Activated CD4-positive, alpha-beta T cell treated with anti-CD3 and anti-CD28 coated beads for 24 hours (primary cell): Measurements from ENCODE around the gene MAP2K3.
"Not testable (repeated sequence)": the region's sequence is repeated elsewhere in the genome, so short reads cannot be mapped to it uniquely, and the experiment has no call there.

Experiments
- DNase-seq, 2 donors: peaks; one replicate each; pipeline ENCODE4 v3.0.0-alpha.2; 2020; ENCODE audit warnings: low read depth in 2 of 2

Gene MAP2K3

DNA sequence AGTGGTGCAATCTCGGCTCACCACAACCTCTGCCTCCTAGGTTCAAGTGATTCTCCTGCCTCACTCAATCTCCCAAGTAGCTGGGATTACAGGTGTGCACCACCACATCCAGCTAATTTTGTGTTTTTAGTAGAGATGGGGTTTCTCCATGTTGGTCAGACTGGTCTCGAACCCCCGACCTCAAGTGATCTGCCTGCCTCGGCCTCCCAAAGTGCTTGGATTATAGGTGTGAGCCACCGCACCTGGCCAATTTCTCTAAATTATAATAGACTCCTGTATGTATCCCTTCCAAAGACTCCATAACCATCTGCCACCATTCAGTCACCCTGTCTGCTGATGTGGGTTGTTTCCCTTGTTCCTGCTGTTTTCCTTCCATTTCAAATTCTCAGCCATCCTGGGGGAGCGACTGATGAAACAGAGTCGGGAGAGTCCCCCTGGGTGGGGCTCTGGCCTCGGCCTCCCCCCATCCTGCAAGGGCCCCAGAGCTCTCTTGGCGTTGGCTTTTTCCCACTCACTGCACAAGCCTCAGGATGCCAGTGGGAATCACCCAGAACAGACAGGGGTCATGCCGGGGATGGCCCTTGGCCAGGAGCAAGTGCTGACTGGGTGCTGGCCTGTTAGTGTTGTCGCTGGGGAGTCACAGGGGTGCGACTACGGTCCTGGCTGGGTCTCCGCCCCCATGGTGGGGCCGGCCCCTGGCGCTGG, 25.7 kb downstream of the MAP2K3 start:
- not testable (repeated sequence) for DNase-seq

DNA sequence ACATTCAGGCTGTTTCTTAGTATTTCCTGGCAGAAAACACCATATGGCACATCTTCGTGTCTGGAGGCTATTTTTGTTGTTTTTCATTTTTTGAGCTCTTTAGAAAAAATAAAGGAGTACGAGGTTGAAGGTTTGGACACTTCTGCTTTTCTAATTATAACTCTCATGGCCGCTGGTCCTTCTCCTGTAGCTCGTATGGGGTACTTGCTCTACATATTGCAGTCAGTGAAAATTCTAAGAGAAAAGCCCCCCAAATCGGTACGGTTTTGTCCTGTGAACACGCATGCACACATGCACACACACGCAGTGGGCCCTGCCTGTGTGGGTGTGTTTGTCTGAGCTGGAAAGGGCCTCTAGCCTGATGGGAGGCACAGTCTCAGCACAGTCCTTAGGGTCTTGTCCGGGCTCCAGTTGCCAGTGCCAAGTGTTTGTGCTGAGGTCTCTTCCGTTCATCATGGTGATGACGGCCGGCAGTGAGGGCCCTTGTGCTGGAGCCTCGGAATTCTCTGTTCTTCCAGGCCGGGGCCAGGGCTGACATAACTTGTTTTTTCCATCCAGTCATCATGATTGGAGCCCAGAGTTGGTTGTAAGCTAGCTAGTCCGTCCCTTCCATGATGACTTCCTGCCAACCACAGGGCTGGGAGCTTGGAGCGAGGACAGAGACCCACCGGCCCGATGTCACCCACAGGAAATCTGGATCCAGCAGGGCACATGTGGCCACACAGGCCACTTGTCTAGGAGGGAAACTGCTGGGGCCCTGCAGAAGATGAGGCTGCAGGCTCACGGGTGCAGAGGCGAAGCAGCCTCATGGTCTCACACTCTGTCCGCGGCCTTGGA, 26.5 kb downstream of the MAP2K3 start:
- not testable (repeated sequence) for DNase-seq

GRCh38 chr17:21313320-21313719, 28.8 kb downstream of the MAP2K3 start:
- DNase-seq: no peak

GRCh38 chr17:21313761-21314160, 29.2 kb downstream of the MAP2K3 start:
- DNase-seq: not testable (repeated sequence)

GRCh38 chr17:21314261-21314664, 29.8 kb downstream of the MAP2K3 start:
- DNase-seq: not testable (repeated sequence)

- DNase-seq: not testable (repeated sequence)
These were observed 30.2 kb downstream of the MAP2K3 start for GRCh38 chr17:21314701-21315111.

DNA sequence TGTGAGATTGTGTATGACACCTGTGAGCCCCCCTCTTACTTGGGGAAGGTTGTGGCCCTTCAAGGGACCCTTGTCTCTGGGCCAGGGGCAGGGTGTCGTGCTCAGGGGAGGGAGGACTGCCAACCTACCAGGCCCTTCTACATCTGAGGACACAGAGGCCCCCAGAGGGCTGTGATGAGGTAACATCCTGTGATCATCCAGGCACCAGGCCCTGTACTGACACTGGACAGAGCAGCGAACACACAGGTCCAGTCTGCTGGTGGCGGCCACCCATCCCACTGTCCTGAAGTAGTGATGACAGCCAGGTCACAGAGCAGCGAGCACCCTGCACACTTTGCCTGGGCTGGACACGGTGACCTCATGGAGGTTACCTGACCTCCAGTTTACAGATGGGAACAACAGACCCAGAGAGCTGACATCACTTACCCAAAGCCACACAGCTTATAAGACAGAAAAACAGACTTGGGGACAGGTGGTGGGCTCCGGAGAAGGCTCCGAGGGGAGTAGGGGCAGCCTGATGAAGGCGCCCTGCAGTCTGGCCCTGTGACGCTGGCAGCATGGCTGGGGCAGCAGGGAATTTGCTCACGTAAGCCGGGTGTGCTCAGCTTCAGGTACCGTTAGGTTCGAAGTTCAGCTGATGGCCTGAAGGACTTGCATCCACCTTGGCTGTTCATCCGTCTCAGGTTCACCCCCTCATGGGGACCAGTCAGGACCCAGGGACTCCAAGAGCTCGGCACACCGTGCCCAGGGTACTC, 30.9 kb downstream of the MAP2K3 start:
- DNase-seq: not testable (repeated sequence)

DNA sequence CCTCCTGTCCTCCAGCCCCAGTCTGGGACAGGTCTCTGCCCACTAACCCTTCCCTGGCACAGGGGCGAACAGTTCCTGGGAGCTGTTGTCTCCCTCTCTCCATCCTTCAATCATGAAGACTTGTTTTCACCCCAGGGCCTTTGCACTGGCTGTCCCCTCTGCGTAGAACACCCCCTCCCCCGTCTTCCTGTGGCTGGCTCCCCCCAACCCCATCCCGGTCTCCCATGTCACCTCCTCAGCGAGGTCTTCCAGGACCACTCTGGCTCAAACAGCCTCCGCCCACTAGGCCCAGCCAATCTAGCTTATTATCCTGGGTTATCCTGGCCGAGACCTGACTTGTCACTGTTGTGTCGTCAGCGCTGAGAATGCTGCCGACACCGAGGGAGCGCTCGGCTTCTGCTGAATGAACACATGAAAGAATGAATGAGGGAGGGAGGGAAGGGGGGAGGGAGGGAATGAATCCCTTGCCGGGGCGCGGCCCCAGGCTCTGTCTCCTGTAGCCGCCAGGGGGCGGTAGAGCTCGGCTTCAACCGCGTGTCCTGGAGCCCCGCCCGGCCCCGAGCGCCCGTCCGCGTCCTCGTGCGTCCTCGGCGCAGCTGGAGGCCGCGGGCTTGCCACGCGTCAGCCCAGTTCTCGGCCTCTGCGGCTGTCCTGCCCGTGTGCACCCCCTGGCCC, 31.8 kb downstream of the MAP2K3 start:
- DNase-seq: not testable (repeated sequence)

GRCh38 chr17:21316887-21317500, 32.5 kb downstream of the MAP2K3 start:
- not testable (repeated sequence) for DNase-seq

DNA sequence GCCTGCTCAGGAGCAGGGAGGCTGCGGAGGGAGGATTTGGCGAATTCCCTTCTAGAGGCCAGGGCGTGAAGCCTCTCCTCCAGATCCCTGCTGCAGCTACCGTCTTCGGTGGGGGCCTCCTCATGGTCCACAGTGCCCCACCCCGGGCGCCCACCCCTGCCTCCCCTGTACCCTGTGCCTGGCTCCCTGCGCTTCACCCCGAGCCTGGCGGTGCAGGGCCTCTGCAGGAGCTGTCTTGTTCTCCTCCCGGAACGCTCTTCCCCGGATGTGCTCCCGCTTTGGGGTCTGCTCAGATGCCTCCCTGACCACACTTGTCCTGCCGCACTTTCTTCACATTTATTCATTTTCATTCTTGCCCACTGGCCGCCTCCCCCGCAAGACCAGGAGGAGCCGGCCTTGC, 33.3 kb downstream of the MAP2K3 start:
- not testable (repeated sequence) for DNase-seq

GRCh38 chr17:21318439-21318838, 33.9 kb downstream of the MAP2K3 start:
- DNase-seq: no peak

DNA sequence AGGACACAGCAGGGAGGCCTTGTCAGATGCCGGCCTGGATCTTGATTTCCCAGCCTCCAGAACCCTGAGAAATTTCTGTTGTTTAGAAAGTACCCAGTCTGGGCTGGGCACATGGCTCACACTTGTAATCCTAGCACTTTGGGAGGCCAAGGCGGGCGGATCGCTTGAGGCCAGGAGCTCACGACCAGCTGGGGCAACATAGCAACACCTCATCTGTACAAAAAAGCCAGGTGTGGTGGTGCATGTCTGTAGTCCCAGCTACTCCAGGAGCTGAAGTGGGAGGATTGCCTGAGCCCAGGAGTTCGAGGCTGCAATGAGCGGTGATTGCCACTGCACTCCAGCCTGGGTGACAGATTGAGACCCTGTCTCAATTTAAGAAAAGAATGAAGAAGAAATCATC, 34.3 kb downstream of the MAP2K3 start:
- not testable (repeated sequence) for DNase-seq

GRCh38 chr17:21319256-21319655, 34.7 kb downstream of the MAP2K3 start:
- DNase-seq: not testable (repeated sequence)

- not testable (repeated sequence) for DNase-seq
These were observed 35.3 kb downstream of the MAP2K3 start for GRCh38 chr17:21319686-21320375.

DNA sequence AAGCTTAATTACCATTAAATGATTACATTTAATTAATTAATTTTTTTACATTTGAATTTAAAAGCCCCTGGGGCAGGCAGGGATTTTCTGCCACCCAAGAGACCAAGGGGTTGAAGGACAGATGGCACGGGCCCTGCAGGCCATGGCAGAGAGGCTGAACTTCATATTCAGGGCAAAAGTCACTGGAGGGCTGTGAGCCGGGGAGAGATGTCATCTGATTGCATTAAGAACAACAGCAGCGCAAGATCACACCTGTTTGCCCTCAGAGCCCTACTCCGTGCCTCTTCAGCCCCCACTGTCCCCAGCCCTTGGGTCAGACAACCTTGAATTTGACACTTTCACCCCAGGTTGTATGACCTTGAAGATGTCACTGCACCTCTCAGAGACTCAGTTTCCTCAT, 35.9 kb downstream of the MAP2K3 start:
- not testable (repeated sequence) for DNase-seq

- DNase-seq: not testable (repeated sequence)
These were observed 36.5 kb downstream of the MAP2K3 start for GRCh38 chr17:21321061-21321460.

DNA sequence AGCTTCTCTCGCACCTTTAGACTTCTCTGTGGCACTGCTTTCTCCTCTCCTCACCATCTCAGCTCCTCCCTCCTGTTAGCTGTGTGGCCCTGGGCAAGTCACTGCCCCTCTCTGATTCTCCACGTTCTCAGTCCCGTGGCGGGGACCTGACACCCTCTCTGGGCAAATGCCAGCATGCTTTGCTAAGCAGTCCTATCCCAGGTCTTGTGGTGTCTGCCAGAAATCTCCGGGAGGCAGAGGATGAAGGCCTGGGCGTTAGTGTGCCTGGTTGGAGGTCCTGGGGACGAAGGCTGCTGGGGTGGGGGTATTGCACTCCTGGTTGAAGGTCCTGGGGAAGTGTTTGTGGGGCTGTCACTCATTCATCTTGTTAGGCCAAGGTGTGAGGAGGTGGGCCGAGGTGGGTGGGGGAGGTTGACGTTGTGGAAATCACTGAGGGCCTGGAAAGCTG, 37.3 kb downstream of the MAP2K3 start:
- not testable (repeated sequence) for DNase-seq

DNA sequence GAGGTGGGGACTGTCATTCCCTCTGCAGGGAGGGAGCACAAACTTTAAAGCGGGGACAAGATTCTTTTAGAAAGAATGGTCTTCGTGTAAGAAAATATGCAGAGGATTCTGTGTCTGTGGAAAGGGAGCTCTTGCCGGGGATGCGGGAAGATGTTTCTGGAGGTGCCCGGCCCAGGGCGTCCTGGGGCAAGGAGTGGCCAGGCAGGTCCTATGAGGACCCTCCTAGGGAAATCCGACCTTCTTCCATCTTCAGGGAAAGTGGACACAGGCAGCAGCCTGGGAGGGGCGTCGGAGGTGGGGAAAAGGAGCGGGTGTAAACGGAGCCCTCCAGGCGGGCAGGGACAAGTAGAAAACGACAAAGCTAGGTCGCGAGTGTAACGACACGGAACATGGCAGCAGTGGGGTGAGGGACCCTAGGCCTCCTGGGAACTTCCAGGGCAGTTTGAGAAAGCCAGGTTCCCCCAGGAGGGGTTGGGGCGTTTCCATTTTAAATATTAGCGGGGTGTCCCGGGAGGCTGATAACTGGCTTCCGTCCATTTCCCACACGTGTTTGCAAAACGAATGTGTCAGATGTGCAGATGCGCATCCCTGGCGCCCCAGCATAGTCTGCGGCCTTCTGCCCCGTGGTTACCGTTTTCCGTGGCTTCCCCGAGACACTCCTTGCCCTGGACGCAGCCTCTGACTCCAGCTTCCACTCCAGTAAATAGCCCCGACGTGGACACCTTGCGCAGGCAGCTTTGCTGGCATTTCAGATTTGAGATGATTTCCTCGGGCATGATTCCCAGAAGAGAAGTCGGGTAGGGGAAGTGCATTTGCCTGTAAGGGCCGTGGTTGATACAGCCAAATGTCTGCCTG, 39.0 kb downstream of the MAP2K3 start:
- DNase-seq: not testable (repeated sequence)

GRCh38 chr17:21324741-21325140, 40.2 kb downstream of the MAP2K3 start:
- DNase-seq: not testable (repeated sequence)
